Measurements from ENCODE around the gene PLAC8L1.

The PLAC8L1 gene

GRCh38 chr5:146079695-146080373, 25.5 kb downstream of the PLAC8L1 start:
- no peak for DNase-seq (ENCODE audit: low spot score)

- peak; percentile 31 for DNase-seq (ENCODE audit: low spot score)
These were observed 26.8 kb downstream of the PLAC8L1 start for GRCh38 chr5:146078566-146078965.

GRCh38 chr5:146076455-146076854, 28.9 kb downstream of the PLAC8L1 start:
- DNase-seq (ENCODE audit: low spot score) = no peak

GRCh38 chr5:146076028-146076427, 29.3 kb downstream of the PLAC8L1 start:
- no peak for DNase-seq (ENCODE audit: low spot score)

GRCh38 chr5:146073239-146073900, 32.0 kb downstream of the PLAC8L1 start:
- DNase-seq (ENCODE audit: low spot score) = peak; percentile 46

- DNase-seq (ENCODE audit: low spot score) = peak; percentile 35
These were observed 32.8 kb downstream of the PLAC8L1 start for GRCh38 chr5:146072595-146072994.

- no peak for DNase-seq (ENCODE audit: low spot score)
These were observed 34.2 kb downstream of the PLAC8L1 start for GRCh38 chr5:146071171-146071570.

- DNase-seq (ENCODE audit: low spot score) = no peak
These were observed 34.6 kb downstream of the PLAC8L1 start for GRCh38 chr5:146070746-146071145.

- no peak for DNase-seq (ENCODE audit: low spot score)
These were observed 35.6 kb downstream of the PLAC8L1 start for GRCh38 chr5:146069780-146070099.

- DNase-seq (ENCODE audit: low spot score) = no peak
These were observed 36.2 kb downstream of the PLAC8L1 start for GRCh38 chr5:146068977-146069779.

- no peak for DNase-seq (ENCODE audit: low spot score)
These were observed 37.2 kb downstream of the PLAC8L1 start for GRCh38 chr5:146068206-146068605.

- DNase-seq (ENCODE audit: low spot score) = no peak
These were observed 38.4 kb downstream of the PLAC8L1 start for GRCh38 chr5:146066968-146067367.

- DNase-seq (ENCODE audit: low spot score) = no peak
These were observed 45.2 kb downstream of the PLAC8L1 start for GRCh38 chr5:146060221-146060585.

GRCh38 chr5:146059460-146060220, 45.7 kb downstream of the PLAC8L1 start:
- no peak for DNase-seq (ENCODE audit: low spot score)

- no peak for DNase-seq (ENCODE audit: low spot score)
These were observed 49.9 kb downstream of the PLAC8L1 start for GRCh38 chr5:146055432-146055831.

- DNase-seq (ENCODE audit: low spot score) = peak; percentile 78
These were observed 52.6 kb downstream of the PLAC8L1 start for GRCh38 chr5:146052780-146053179.

- DNase-seq (ENCODE audit: low spot score) = no peak
These were observed 53.7 kb downstream of the PLAC8L1 start for GRCh38 chr5:146051678-146052077.

GRCh38 chr5:146050086-146050485, 55.3 kb downstream of the PLAC8L1 start:
- DNase-seq (ENCODE audit: low spot score) = no peak

GRCh38 chr5:146049704-146050026, 55.7 kb downstream of the PLAC8L1 start:
- DNase-seq (ENCODE audit: low spot score) = no peak

GRCh38 chr5:146048994-146049703, 56.2 kb downstream of the PLAC8L1 start:
- peak; percentile 87 for DNase-seq (ENCODE audit: low spot score)

- DNase-seq (ENCODE audit: low spot score) = no peak
These were observed 58.0 kb downstream of the PLAC8L1 start for GRCh38 chr5:146047396-146047795.

- DNase-seq (ENCODE audit: low spot score) = no peak
These were observed 61.7 kb downstream of the PLAC8L1 start for GRCh38 chr5:146043722-146044121.
